OCI-LY3 (cell line): ENCODE measurements around the gene C19orf25.

Source experiments
- EZH2phosphoT487 ChIP-seq: fragments of 200-600 bp; shearing (Covaris generic); IDR thresholded peaks from 2 replicates; pipeline ENCODE4 v1.6.1; 2018; ENCODE audit warnings: antibody characterized with exemption, mixed run types, low read depth
- TF ChIP-seq, protein P1 (sequence below): fragments of 200-600, 300-600 bp; sonication (generic); IDR thresholded peaks from 2 replicates; pipeline ENCODE4 v1.5.1; 2014; ENCODE audit warnings: antibody characterized with exemption, low read length, low read depth

- TF ChIP-seq, protein P1, sequence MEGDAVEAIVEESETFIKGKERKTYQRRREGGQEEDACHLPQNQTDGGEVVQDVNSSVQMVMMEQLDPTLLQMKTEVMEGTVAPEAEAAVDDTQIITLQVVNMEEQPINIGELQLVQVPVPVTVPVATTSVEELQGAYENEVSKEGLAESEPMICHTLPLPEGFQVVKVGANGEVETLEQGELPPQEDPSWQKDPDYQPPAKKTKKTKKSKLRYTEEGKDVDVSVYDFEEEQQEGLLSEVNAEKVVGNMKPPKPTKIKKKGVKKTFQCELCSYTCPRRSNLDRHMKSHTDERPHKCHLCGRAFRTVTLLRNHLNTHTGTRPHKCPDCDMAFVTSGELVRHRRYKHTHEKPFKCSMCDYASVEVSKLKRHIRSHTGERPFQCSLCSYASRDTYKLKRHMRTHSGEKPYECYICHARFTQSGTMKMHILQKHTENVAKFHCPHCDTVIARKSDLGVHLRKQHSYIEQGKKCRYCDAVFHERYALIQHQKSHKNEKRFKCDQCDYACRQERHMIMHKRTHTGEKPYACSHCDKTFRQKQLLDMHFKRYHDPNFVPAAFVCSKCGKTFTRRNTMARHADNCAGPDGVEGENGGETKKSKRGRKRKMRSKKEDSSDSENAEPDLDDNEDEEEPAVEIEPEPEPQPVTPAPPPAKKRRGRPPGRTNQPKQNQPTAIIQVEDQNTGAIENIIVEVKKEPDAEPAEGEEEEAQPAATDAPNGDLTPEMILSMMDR, result no peak
- TF ChIP-seq EZH2phosphoT487, result no peak
These were observed 29.5 kb upstream of the C19orf25 start for GRCh38 chr19:1508507-1508856.
